GM12873 (cell line): ENCODE measurements around the gene HAO1.

Experiments
- TF ChIP-seq, protein P1 (sequence below): IDR thresholded peaks from 2 replicates; pipeline ENCODE4 v1.5.1; 2012; ENCODE audit warnings: low read depth, mild to moderate bottlenecking, moderate library complexity, low read length, control low read depth; ENCODE audit not compliant: insufficient read depth; ENCODE audit errors: missing control alignments

HAO1 gene

DNA sequence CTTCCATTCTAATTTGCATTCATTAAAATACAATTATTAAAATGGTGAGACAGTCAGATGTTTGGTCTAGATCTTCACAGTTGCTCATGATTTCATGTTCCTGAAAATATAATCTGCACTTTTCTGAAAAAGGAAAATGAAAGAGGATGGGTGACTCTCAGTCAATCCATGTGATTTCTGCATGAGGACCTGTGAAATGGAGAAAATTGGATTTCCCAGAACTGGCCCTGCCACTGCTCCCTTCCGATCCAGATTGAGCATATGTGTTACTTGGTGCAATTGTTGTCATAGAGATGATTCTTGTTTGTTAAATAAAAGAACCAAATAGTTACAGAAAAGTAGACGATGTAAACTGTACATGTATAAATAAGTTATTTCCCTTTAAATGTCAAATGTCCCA lies 37.4 kb downstream of the HAO1 start:
- TF ChIP-seq, protein P1, sequence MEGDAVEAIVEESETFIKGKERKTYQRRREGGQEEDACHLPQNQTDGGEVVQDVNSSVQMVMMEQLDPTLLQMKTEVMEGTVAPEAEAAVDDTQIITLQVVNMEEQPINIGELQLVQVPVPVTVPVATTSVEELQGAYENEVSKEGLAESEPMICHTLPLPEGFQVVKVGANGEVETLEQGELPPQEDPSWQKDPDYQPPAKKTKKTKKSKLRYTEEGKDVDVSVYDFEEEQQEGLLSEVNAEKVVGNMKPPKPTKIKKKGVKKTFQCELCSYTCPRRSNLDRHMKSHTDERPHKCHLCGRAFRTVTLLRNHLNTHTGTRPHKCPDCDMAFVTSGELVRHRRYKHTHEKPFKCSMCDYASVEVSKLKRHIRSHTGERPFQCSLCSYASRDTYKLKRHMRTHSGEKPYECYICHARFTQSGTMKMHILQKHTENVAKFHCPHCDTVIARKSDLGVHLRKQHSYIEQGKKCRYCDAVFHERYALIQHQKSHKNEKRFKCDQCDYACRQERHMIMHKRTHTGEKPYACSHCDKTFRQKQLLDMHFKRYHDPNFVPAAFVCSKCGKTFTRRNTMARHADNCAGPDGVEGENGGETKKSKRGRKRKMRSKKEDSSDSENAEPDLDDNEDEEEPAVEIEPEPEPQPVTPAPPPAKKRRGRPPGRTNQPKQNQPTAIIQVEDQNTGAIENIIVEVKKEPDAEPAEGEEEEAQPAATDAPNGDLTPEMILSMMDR, result no peak

GRCh38 chr20:7897781-7898364 lies 42.4 kb downstream of the HAO1 start:
- TF ChIP-seq, protein P1, result no peak

DNA sequence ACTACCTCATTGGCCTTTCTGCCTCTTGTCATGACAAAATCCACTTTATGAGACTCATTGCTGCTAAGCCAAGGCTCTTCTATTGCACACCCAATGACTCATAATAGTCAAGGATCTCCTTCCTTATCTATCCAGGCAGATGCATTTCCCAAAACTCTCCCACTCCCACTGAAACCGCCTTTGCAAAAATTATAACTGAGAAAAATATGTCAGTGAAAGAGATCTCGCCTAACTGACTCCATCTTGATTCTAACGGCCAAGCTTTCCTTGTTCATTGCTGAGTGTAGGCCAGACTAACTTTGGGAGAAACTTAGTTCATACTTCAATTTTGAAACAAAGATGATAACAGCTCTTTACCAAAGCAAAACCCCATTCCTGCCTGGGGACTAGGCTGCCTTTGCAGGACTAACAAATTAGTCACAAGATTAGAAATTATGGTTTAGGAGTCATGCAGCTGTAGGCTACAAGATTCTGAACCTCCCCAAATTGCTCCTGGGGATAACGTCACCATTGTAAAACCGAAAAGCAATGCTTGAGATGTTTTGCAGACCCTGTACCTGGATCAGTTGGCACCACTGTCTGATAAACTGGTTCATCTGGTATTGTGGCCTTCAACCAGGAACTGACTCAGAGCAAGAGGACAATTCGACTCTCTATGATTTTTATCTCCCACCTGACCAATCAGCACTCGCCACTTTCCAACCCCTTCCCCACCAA lies 47.1 kb downstream of the HAO1 start:
- TF ChIP-seq, protein P1, result no peak

- TF ChIP-seq, protein P1, result no peak
Observed at GRCh38 chr20:7891705-7892104, 48.6 kb downstream of the HAO1 start.

- TF ChIP-seq, protein P1, result no peak
Observed at GRCh38 chr20:7889736-7890135, 50.5 kb downstream of the HAO1 start.

GRCh38 chr20:7883741-7884140 lies 56.5 kb downstream of the HAO1 start:
- TF ChIP-seq, protein P1, result no peak

DNA sequence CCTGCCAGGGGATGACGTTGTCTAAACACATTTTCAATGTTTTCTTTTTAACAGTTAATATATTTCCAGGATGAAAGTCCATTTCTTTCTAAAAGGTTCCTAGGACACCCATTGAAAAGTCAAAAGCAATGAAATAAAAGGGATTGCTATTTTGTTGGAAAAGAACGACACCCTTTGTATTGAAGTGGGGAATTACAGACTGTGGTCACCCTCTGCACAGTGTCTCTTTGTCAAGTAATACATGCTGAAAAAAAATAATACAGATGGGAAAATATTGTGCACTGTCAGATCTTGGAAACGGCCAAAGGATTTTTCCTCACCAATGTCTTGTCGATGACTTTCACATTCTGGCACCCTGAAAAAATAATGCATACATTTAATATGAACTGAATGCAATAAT lies 56.9 kb downstream of the HAO1 start:
- TF ChIP-seq, protein P1, result no peak
